HG03064 (cell line): ENCODE data around the gene S100A5.
"Not testable (repeated sequence)": the region's sequence is repeated elsewhere in the genome, so short reads cannot be mapped to it uniquely, and the experiment has no call there.

ENCODE experiments used
- ATAC-seq: cut with Tn5 transposase; IDR thresholded peaks from one replicate; pipeline ENCODE4 v1.9.1; 2021; ENCODE audit warnings: low read depth; ENCODE audit not compliant: unreplicated experiment

S100A5 gene

GRCh38 chr1:153535242-153536011 is 5.3 kb downstream of the S100A5 start, which contains the start of gene S100A6:
TSS of gene S100A6 (minus strand) at chr1:153535991. CDS start at chr1:153535339, 652 bp downstream.
- no peak for ATAC-seq

GRCh38 chr1:153534925-153535241 is 5.9 kb downstream of the S100A5 start:
- ATAC-seq: no peak

DNA sequence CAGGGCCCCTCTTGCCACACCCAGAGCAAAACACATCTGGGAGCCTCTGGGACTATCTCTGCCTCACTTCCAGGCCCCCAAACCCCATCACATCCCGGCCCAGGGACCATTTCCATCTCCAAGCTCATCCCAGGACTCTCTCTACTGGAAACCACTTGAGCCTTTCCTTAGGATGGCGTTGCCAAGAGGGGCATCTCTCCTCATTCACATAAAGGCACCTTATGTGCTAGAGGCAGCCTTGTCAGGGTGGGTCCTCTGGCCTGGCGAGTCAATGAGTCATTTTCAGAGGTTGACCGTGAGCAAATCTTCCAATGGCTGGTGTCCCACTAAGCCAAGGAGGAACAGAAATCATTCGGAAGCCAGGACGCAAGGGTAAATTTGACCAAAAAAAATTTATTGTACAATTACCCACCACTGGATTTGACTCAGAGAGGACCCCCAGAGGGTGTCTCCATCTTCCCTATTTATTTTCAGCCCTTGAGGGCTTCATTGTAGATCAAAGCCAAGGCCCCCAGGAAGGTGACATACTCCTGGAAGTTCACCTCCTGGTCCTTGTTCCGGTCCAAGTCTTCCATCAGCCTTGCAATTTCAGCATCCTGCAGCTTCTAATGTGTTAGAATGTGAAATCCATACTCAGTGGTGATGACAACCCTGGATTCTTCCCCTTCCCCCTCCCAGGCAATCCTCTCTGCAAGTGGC is 6.4 kb downstream of the S100A5 start:
- ATAC-seq: no peak

DNA sequence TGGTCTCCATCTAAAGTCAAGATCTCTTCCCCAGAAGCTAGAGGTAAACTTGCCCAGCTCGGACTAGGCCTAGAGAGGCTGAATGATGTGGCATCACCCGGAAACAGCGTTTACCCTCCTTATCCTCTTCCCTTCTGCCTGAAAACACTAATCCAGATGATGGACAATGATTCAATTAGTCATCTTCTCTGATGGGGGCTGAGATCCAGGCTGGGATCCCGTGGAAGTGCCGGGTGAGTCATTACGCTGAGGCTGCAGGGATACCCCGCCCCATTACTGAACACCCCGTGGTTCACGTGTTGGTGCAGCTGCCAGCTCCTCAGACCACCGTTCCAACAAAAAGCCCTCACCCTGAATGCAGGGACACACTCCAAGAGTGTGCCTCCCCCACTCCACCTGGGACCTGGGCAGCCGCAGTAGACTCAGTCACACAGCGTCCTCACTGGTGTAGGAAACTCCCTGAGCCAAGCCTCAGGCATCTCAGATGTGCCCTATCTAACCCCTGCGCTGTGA is 7.0 kb downstream of the S100A5 start:
- no peak for ATAC-seq

GRCh38 chr1:153532769-153533599 is 7.8 kb downstream of the S100A5 start:
- ATAC-seq: no peak

DNA sequence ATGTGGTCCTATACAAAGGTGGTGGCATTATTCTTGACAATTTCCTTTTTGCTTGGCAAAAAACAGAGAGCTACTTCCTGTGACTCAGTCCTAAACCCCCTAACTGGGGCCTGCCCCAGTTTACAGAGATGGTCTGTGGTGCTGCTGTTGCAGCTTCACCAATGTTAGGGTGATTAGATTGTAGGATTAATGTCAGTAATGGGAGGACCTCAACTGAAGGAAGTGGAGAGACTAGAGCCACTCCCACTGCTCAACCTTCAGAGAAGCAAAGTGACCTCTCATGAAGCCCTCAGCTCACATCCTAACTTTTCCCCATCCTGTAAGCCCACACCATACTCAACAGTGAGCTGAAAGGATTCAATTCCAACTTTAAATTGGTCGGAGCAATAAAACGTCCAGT is 8.6 kb downstream of the S100A5 start:
- no peak for ATAC-seq

DNA sequence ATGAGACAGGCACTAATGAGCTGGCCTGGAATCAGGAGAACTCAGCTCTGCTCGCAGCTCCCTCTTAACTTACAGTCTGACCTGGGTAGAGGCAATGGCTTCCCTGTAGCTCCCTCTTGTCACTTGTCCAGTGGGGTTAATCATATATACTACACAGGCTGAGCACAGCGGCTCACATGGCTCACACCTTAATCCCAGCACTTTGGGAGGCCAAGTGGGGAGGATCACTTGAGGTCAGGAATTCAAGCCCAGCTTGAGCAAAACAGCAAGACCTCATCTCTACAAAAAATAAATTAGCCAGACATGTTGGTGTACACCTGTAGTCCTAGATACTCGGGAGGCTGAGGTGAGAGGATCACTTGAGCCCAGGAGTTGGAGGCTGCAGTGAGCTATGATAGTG is 9.1 kb downstream of the S100A5 start:
- no peak for ATAC-seq

DNA sequence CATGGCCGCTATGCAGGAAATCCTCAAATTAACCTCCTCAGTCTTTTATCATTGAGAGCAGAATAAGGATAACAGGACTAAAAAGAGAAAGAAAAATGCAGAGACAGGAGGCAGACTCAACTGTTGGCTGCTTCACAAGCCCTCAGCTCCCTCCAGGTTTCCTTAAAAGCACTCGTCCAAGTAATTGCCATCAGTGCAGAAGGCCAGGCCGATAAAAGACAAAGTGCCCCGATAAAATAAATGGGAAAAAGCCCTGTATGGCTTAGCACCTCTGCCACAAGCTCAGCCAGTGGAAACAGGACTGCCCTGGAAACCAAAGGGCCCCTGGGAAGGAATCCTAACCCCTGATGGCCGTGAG is 13.1 kb downstream of the S100A5 start:
- ATAC-seq: no peak

- ATAC-seq: no peak
Measured at GRCh38 chr1:153527023-153527682, 13.6 kb downstream of the S100A5 start.

- ATAC-seq: no peak
Measured at GRCh38 chr1:153526132-153526543, 14.6 kb downstream of the S100A5 start.

GRCh38 chr1:153525088-153525728 is 15.5 kb downstream of the S100A5 start:
- no peak for ATAC-seq

DNA sequence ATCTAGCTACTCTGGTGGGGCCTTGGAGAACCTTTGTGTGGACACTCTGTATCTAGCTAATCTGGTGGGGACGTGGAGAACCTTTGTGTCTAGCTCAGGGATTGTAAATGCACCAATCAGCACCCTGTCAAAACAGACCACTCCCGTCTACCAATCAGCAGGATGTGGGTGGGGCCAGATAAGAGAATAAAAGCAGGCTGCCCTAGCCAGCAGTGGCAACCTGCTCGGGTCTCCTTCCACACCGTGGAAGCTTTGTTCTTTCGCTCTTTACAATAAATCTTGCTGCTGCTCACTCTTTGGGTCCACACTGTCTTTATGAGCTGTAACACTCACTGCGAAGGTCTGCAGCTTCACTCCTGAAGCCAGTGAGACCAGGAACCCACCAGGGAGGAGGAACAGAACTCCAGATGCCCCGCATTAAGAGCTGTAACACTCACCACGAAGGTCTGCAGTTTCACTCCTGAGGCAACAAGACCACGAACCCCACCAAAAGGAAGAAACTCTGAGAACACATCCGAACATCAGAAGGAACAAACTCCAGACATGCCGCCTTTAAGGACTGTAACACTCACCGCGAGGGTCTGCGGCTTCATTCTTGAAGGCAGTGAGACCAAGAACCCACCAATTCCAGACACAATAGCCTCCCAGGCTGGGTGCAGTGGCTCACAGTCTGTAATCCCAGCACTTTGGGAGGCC is 18.2 kb downstream of the S100A5 start:
- not testable (repeated sequence) for ATAC-seq

DNA sequence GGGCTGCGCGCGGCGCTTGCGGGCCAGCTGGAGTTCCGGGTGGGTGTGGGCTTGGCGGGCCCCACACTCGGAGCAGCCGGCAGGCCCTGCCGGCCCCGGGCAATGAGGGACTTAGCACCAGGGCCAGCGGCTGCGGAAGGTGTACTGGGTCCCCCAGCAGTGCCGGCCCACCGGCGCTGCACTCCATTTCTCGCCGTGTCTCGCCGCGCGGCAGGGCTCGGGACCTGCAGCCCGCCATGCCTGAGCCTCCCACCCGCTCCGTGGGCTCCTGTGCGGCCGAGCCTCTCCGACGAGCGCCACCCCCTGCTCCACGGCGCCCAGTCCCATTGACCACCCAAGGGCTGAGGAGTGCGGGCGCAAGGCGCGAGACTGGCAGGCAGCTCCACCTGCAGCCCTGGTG is 18.9 kb downstream of the S100A5 start:
- not testable (repeated sequence) for ATAC-seq

DNA sequence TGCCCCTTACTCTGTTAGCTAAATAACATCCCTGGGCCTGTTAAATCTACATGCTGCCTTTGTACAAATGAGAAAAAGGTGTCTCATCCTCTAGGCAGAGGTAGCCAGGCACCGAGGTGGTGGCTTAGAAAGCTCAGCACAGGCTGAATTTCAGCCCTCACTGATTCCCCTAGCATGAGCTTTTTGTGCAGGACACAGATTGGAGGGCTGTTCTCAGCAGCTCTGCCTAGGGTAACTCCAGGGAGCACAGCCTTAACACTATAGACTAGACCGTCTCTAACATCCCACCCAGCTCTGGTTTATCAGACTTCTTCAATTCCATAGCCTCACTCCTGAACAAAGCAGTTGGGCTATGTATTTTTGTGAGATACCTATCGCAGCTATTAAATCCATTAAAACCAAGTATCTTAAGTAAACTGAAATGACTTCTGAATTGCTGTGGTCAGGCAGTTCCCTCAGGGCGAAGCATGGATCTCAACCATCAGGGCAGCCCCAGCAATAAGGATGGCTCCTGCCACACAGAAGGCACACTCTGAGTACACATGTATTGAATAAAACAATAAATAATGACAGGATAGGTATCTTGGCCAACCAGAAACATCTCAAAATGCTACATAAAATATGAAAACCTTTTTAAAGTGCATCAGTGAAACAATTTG is 19.8 kb downstream of the S100A5 start:
- no peak for ATAC-seq

- not testable (repeated sequence) for ATAC-seq
Measured at GRCh38 chr1:153520137-153520691, 20.5 kb downstream of the S100A5 start.

DNA sequence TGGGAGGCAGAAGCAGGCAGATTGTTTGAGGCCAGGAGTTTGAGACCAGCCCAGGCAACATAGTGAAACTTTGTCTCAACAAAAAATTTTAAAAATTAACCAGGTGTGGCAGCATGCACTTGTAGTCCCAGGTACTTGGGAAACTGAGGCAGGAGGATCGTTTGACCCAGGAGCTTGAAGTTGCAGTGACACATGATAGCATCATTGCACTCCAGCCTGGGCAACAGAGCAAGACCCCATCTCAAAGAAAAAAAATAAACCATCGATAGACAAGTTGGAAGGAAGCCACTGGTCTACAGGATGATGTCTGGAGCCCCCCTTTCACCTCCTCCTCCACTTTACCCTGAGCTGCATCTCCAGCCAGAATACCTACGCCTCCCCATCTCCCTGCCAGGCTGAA is 21.5 kb downstream of the S100A5 start:
- no peak for ATAC-seq

DNA sequence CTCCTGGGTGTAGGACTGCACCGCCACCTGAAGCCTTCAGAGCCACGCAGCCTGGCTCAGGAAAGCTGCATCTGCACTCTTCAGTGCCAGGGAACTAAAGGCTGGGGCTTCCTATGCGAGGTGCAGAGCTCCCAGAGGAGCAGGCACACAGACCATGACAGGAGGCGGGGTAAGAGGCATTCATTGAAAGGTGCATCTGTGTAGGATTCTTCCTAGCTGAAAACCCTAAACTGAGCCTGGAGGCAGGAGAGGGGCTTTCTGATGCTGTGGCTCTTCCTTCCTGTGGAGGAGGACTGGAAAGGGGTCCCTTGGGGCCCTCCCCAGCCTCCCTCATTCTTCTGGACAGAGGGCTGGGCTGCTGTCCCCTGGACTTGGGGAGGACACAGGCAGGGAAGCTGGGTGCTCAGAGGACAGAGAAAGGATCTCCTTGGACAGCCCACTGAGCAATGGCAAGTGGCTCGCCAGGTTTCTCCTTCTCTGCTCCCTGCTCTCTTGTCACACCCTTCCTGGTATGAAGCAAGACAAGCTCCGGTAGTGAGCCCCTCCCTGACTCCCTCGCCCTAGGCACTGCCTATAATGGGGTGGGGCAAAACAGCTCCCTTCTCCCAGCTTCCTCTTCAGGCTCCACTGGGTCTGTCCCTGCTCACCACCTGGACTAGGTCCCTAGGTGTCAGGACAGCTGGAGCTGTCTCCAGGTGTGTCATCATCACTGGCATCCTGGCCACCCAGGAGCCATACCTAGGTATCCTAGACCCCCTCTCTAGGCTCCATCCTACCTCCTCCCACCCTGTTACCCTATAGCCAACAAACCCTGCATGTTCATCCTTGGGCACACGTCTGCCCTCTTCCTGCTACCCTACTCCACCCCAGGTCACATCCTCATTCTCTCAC is 25.0 kb downstream of the S100A5 start:
- no peak for ATAC-seq

GRCh38 chr1:153513666-153514065 is 27.1 kb downstream of the S100A5 start:
- ATAC-seq: no peak
